Osteocyte (in vitro differentiated cells): Measurements from ENCODE around the gene C15orf61. TPM values are rescaled to one million over a fixed set of nuclear protein-coding genes. Genes with fewer than 3 reads are reported as not detected.

Experiments used
- DNase-seq: peaks from one replicate; pipeline ENCODE4 v3.0.0; 2021; ENCODE audit warnings: mixed read lengths; ENCODE audit not compliant: unreplicated experiment; ENCODE audit errors: extremely low spot score
- H3K27ac Mint-ChIP-seq: one replicate; pipeline ENCODE4 v1.8.0; 2021; ENCODE audit warnings: mild to moderate bottlenecking, mixed read lengths; ENCODE audit not compliant: unreplicated experiment
- H3K27me3 Mint-ChIP-seq: one replicate; pipeline ENCODE4 v1.8.0; 2021; ENCODE audit warnings: mixed read lengths; ENCODE audit not compliant: unreplicated experiment
- H3K36me3 Mint-ChIP-seq: one replicate; pipeline ENCODE4 v1.8.0; 2021; ENCODE audit warnings: mixed read lengths; ENCODE audit not compliant: unreplicated experiment
- H3K4me1 Mint-ChIP-seq: one replicate; pipeline ENCODE4 v1.8.0; 2021; ENCODE audit warnings: mixed read lengths; ENCODE audit not compliant: unreplicated experiment
- H3K4me3 Mint-ChIP-seq: one replicate; pipeline ENCODE4 v1.8.0; 2021; ENCODE audit warnings: mild to moderate bottlenecking, moderate library complexity, mixed read lengths; ENCODE audit not compliant: unreplicated experiment
- H3K9me3 Mint-ChIP-seq: one replicate; pipeline ENCODE4 v1.8.0; 2021; ENCODE audit warnings: mixed read lengths; ENCODE audit not compliant: unreplicated experiment
- total RNA-seq: library from RNA; stranded (reverse); gene quantifications from 2 replicates; pipeline ENCODE4 v1.2.1, GENCODE V29; 2021
- TF ChIP-seq, protein P1 (sequence below): fragments of 200-600 bp; sonication (generic); IDR thresholded peaks from 2 replicates; pipeline ENCODE4 v1.5.0; 2021; ENCODE audit warnings: antibody characterized with exemption, mild to moderate bottlenecking, moderate library complexity

The C15orf61 gene
- total RNA-seq, 1 donor from 2014 or later = 4.3 TPM

DNA sequence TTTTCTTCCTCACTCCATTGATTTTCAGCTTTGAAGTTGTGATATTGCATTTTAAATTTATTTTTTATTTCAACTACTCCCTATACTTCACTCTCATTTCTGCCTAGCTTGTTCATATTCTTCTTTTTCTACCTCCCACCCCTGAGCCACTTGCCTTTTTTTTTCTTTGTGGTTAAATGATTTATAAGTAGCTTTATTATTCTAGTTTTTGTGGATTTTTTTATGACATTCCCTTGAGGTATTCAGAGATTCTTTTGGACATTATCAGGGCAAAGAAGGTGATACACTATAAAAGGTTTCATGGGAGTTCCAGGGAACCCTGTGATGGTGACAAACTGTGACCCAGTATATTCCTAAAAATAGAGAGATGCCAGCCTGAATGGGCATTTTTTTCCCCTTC, 3.3 kb downstream of the C15orf61 start:
- Mint-ChIP-seq H3K4me1 (peaks cover 36% of the 10 kb centered on the region), H3K27ac (no peak overlapping the region), H3K4me3 (no peak overlapping the region), H3K9me3 (no peaks in the 10 kb centered on the region), H3K36me3 (peaks cover 6% of the 10 kb centered on the region), H3K27me3 (no peaks in the 10 kb centered on the region)
- TF ChIP-seq, protein P1, sequence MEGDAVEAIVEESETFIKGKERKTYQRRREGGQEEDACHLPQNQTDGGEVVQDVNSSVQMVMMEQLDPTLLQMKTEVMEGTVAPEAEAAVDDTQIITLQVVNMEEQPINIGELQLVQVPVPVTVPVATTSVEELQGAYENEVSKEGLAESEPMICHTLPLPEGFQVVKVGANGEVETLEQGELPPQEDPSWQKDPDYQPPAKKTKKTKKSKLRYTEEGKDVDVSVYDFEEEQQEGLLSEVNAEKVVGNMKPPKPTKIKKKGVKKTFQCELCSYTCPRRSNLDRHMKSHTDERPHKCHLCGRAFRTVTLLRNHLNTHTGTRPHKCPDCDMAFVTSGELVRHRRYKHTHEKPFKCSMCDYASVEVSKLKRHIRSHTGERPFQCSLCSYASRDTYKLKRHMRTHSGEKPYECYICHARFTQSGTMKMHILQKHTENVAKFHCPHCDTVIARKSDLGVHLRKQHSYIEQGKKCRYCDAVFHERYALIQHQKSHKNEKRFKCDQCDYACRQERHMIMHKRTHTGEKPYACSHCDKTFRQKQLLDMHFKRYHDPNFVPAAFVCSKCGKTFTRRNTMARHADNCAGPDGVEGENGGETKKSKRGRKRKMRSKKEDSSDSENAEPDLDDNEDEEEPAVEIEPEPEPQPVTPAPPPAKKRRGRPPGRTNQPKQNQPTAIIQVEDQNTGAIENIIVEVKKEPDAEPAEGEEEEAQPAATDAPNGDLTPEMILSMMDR = no peak
- no peak for DNase-seq

DNA sequence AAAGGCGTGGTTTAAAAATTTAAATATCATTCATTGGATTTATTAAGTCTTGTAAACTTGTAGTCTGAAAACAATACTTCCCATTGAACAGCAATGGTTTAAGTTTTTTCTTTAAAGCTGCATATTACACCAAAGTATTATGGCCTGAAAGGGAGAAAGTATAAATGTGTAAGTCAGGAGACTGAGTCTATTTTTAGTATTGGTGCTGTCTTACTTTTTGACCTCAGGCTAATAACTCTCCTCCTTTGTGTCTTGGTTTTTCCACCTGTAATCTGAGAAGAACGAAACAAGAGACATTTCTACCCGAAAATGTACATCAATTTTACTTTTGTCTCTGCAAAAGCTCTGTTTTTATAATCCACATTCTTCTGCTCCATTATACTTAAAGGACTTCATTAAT, 7.6 kb downstream of the C15orf61 start:
- DNase-seq = no peak
- peaks cover 15% of the 10 kb centered on the region for H3K4me1 Mint-ChIP-seq
- TF ChIP-seq, protein P1 = no peak
- no peaks in the 10 kb centered on the region for H3K27me3 Mint-ChIP-seq
- H3K4me3 Mint-ChIP-seq = no peak overlapping the region
- H3K36me3 Mint-ChIP-seq = peaks cover 6% of the 10 kb centered on the region
- H3K27ac Mint-ChIP-seq = no peak overlapping the region
- no peaks in the 10 kb centered on the region for H3K9me3 Mint-ChIP-seq

GRCh38 chr15:67531379-67531914, 10.5 kb downstream of the C15orf61 start:
- Mint-ChIP-seq H3K36me3 (peaks cover 1% of the 10 kb centered on the region), H3K9me3 (no peaks in the 10 kb centered on the region), H3K27ac (no peak overlapping the region), H3K4me1 (peaks cover 8% of the 10 kb centered on the region), H3K27me3 (no peaks in the 10 kb centered on the region), H3K4me3 (no peak overlapping the region)
- TF ChIP-seq, protein P1 = no peak
- DNase-seq = no peak

- H3K4me3 Mint-ChIP-seq = no peak overlapping the region
- H3K27me3 Mint-ChIP-seq = no peaks in the 10 kb centered on the region
- H3K36me3 Mint-ChIP-seq = no peaks in the 10 kb centered on the region
- TF ChIP-seq, protein P1 = no peak
- no peaks in the 10 kb centered on the region for H3K9me3 Mint-ChIP-seq
- no peak overlapping the region for H3K27ac Mint-ChIP-seq
- no peaks in the 10 kb centered on the region for H3K4me1 Mint-ChIP-seq
- DNase-seq = no peak
Measured at GRCh38 chr15:67533873-67534272, 12.9 kb downstream of the C15orf61 start.

DNA sequence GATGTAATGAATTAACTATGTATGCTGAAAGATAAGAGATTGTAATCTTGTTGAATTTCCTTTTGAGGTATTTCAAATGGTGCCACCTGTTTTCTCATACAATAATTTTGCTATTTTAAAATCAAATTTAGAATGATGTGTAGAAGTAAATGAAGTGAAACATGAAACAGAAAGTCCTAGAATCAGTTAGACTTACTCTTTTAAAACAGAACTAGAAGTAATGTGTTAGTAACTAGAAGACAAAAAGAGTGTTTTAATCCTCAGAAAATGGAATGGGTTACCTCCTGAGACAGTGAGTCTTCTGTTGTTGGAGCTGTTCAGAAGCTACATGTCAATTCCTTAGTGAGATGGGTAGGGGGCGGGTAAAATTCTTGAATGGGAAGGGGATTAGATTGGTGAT, 13.4 kb downstream of the C15orf61 start:
- H3K36me3 Mint-ChIP-seq = no peaks in the 10 kb centered on the region
- no peak overlapping the region for H3K4me3 Mint-ChIP-seq
- no peaks in the 10 kb centered on the region for H3K27me3 Mint-ChIP-seq
- no peak overlapping the region for H3K27ac Mint-ChIP-seq
- H3K9me3 Mint-ChIP-seq = no peaks in the 10 kb centered on the region
- TF ChIP-seq, protein P1 = no peak
- H3K4me1 Mint-ChIP-seq = no peaks in the 10 kb centered on the region
- DNase-seq = no peak
